ENCODE measurements around the gene SH2D1B. TPM values are rescaled to one million over a fixed set of nuclear protein-coding genes. Genes with fewer than 3 reads are reported as not detected.

SH2D1B gene
- total and polyA plus RNA-seq, 2 experiments from 2014 or later = not detected

DNA sequence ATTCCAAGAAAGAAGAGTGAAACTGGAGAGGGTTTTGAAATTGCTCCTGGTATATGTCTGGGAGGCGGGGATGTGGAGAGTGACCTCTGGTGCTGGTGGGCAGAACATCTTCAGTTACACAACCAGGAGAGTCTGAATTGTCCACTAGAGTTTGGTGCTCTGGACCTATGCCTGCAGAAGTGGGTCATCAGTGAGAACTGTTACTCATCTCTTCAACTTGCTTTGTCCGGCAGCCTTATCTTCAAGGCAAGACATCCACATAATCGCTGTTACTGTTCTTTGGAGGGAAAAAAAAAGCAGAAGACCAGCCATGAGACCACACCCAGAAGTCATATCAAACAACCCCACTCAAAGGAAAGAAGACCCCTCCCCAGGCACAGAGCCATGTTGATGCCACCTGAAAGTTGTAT lies 14.9 kb downstream of the SH2D1B start:
- H3K9me2 ChIP-seq (ENCODE audit: insufficient read depth) = no peaks in the 10 kb centered on the region
- H3K27ac ChIP-seq (ENCODE audit: low read depth) = no peak overlapping the region
- H3F3A ChIP-seq (replicated peaks; ENCODE audit: low read depth) = no peaks in the 10 kb centered on the region
- no peak overlapping the region for H2AFZ ChIP-seq
- Mint-ChIP-seq H3K36me3 (ENCODE audit: low read depth) (no peaks in the 10 kb centered on the region), H3K9me3 (no peaks in the 10 kb centered on the region), H3K4me3 (no peak overlapping the region), H3K27me3 (ENCODE audit: insufficient read depth, low read depth, poor library complexity) (peaks cover 2% of the 10 kb centered on the region), H3K4me1 (peaks cover 26% of the 10 kb centered on the region), H3K27ac (no peak overlapping the region)
- TF ChIP-seq EZH2phosphoT487 (IDR thresholded peaks at IDR 0.05; ENCODE audit: unreplicated experiment) (no peak), CREB1 (CRISPR knock-in tag; IDR thresholded peaks at IDR 0.05; ENCODE audit: low read depth) (no peak), EZH2 (IDR thresholded peaks at IDR 0.05; ENCODE audit: low read depth, unreplicated experiment) (no peak), STAT1 (IDR thresholded peaks at IDR 0.05; ENCODE audit: unreplicated experiment) (no peak), JUNB (IDR thresholded peaks at IDR 0.05; ENCODE audit: unreplicated experiment) (no peak), CTCF (conservative IDR thresholded peaks at IDR 0.05; ENCODE audit: low read depth in 2 of 2) (no peak; a peak in 1 of 4 replicates), ZNF114 (CRISPR knock-in tag; IDR thresholded peaks at IDR 0.05) (no peak), ZNF331 (CRISPR knock-in tag; IDR thresholded peaks at IDR 0.05; ENCODE audit: low read depth) (no peak), REST (IDR thresholded peaks at IDR 0.05; ENCODE audit: unreplicated experiment) (no peak)
- TF ChIP-seq, protein P1, sequence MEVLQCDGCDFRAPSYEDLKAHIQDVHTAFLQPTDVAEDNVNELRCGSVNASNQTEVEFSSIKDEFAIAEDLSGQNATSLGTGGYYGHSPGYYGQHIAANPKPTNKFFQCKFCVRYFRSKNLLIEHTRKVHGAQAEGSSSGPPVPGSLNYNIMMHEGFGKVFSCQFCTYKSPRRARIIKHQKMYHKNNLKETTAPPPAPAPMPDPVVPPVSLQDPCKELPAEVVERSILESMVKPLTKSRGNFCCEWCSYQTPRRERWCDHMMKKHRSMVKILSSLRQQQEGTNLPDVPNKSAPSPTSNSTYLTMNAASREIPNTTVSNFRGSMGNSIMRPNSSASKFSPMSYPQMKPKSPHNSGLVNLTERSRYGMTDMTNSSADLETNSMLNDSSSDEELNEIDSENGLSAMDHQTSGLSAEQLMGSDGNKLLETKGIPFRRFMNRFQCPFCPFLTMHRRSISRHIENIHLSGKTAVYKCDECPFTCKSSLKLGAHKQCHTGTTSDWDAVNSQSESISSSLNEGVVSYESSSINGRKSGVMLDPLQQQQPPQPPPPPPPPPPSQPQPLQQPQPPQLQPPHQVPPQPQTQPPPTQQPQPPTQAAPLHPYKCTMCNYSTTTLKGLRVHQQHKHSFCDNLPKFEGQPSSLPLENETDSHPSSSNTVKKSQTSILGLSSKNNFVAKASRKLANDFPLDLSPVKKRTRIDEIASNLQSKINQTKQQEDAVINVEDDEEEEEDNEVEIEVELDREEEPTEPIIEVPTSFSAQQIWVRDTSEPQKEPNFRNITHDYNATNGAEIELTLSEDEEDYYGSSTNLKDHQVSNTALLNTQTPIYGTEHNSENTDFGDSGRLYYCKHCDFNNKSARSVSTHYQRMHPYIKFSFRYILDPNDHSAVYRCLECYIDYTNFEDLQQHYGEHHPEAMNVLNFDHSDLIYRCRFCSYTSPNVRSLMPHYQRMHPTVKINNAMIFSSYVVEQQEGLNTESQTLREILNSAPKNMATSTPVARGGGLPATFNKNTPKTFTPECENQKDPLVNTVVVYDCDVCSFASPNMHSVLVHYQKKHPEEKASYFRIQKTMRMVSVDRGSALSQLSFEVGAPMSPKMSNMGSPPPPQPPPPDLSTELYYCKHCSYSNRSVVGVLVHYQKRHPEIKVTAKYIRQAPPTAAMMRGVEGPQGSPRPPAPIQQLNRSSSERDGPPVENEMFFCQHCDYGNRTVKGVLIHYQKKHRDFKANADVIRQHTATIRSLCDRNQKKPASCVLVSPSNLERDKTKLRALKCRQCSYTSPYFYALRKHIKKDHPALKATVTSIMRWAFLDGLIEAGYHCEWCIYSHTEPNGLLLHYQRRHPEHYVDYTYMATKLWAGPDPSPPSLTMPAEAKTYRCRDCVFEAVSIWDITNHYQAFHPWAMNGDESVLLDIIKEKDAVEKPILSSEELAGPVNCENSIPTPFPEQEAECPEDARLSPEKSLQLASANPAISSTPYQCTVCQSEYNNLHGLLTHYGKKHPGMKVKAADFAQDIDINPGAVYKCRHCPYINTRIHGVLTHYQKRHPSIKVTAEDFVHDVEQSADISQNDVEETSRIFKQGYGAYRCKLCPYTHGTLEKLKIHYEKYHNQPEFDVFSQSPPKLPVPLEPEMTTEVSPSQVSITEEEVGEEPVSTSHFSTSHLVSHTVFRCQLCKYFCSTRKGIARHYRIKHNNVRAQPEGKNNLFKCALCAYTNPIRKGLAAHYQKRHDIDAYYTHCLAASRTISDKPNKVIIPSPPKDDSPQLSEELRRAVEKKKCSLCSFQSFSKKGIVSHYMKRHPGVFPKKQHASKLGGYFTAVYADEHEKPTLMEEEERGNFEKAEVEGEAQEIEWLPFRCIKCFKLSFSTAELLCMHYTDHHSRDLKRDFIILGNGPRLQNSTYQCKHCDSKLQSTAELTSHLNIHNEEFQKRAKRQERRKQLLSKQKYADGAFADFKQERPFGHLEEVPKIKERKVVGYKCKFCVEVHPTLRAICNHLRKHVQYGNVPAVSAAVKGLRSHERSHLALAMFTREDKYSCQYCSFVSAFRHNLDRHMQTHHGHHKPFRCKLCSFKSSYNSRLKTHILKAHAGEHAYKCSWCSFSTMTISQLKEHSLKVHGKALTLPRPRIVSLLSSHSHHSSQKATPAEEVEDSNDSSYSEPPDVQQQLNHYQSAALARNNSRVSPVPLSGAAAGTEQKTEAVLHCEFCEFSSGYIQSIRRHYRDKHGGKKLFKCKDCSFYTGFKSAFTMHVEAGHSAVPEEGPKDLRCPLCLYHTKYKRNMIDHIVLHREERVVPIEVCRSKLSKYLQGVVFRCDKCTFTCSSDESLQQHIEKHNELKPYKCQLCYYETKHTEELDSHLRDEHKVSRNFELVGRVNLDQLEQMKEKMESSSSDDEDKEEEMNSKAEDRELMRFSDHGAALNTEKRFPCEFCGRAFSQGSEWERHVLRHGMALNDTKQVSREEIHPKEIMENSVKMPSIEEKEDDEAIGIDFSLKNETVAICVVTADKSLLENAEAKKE (CRISPR knock-in tag; IDR thresholded peaks at IDR 0.05) = no peak
- no peaks in the 10 kb centered on the region for H3K36me3 ChIP-seq (ENCODE audit: insufficient read depth)
- no peak overlapping the region for H3K4me2 ChIP-seq
- peaks cover 24% of the 10 kb centered on the region for H3K4me1 ChIP-seq (ENCODE audit: insufficient read depth)
- DNase-seq (ENCODE audit: low spot score) (no peak), ATAC-seq (no peak)
- no peak overlapping the region for H3K4me3 ChIP-seq
- no peaks in the 10 kb centered on the region for H3K79me2 ChIP-seq (replicated peaks; ENCODE audit: insufficient read depth)
- H4K20me1 ChIP-seq (replicated peaks; ENCODE audit: insufficient read depth) = no peaks in the 10 kb centered on the region
- no peaks in the 10 kb centered on the region for H3K27me3 ChIP-seq (ENCODE audit: insufficient read depth)
